Bronchial epithelial cell (primary cell): ENCODE data around the gene MMP21. TPM values are rescaled to one million over a fixed set of nuclear protein-coding genes. Genes with fewer than 3 reads are reported as not detected.
A peak's percentile ranks its signal among the peaks of the same experiment; 100 is the strongest.

Source experiments
- DNase-seq: peaks from one replicate; pipeline ENCODE4 v3.0.0-alpha.2; 2010; ENCODE audit warnings: low read depth
- FAIRE-seq: peaks from 2 replicates; lab custom pipeline; 2011; peaks lifted over from hg19 to GRCh38; lab: Jason Lieb, UNC
- H3K27me3 ChIP-seq: 2 replicates; pipeline ENCODE4 v1.5.1; 2011; ENCODE audit warnings: low read length; ENCODE audit not compliant: control insufficient read depth, insufficient read depth
- H3K36me3 ChIP-seq: 2 replicates; pipeline ENCODE4 v1.5.1; 2011; ENCODE audit warnings: low read length; ENCODE audit not compliant: control insufficient read depth, insufficient read depth
- H3K4me3 ChIP-seq: 2 replicates; pipeline ENCODE4 v1.5.1; 2011; ENCODE audit warnings: mild to moderate bottlenecking, low read depth, low read length, control low read depth
- total RNA-seq: library from RNA; depleted of rRNA; stranded (reverse); fragments of >200 nt; gene quantifications from 2 replicates; pipeline ENCODE4 v1.2.1, GENCODE V29; 2014
- TF ChIP-seq, protein P1 (sequence below): IDR thresholded peaks from 2 replicates; pipeline ENCODE4 v1.5.1; 2011; ENCODE audit warnings: mild to moderate bottlenecking, moderate library complexity, low read length, control low read depth, inconsistent platforms; ENCODE audit not compliant: insufficient read depth, severe bottlenecking

Gene MMP21
- total RNA-seq, 1 donor from 2014 or later = not detected

DNA sequence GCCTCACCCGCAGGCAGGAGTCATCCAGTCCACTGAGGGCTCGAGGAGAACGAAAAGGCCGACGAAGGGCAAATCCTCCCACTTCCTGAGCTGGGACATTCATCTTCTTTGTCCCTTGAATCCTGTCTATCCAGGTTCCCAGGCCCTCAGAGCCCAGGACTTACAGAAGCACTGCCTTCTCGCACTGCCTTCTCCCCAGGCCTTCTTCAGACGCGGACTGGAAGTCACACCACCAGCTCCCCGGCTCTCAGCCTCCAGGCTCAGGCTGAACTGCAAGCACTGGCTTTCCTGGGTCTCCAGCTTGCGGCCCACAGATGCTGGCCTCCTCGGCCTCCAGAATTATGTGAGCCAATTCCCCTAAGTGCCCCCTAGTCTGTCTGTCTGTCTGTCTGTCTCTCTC is 6.4 kb upstream of the MMP21 start:
- Histone ChIP-seq H3K36me3 (no peaks in the 10 kb centered on the region), H3K4me3 (no peak overlapping the region), H3K27me3 (no peaks in the 10 kb centered on the region)
- TF ChIP-seq, protein P1, sequence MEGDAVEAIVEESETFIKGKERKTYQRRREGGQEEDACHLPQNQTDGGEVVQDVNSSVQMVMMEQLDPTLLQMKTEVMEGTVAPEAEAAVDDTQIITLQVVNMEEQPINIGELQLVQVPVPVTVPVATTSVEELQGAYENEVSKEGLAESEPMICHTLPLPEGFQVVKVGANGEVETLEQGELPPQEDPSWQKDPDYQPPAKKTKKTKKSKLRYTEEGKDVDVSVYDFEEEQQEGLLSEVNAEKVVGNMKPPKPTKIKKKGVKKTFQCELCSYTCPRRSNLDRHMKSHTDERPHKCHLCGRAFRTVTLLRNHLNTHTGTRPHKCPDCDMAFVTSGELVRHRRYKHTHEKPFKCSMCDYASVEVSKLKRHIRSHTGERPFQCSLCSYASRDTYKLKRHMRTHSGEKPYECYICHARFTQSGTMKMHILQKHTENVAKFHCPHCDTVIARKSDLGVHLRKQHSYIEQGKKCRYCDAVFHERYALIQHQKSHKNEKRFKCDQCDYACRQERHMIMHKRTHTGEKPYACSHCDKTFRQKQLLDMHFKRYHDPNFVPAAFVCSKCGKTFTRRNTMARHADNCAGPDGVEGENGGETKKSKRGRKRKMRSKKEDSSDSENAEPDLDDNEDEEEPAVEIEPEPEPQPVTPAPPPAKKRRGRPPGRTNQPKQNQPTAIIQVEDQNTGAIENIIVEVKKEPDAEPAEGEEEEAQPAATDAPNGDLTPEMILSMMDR = no peak
- FAIRE-seq (no peak), DNase-seq (no peak)

DNA sequence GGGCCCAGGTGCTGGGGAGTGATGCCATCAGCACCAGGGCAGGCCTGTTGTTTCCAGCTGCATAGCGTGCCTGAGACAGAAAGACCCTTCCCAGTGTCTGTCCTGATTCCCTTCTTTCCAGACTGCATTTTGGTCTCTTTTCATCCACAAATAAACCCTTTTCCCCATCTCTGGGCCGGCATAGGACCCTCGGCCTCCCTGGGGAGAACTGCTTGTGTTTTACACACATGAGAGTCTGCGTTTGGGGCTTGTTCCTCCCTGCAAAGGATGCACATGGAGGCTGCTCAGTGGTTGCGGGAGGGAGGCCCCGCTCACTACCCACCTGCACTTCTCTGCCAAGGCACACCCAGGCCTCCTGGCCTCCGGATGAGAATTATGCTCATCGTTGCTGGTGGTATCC is 5.8 kb upstream of the MMP21 start:
- Histone ChIP-seq H3K27me3 (no peaks in the 10 kb centered on the region), H3K36me3 (no peaks in the 10 kb centered on the region), H3K4me3 (no peak overlapping the region)
- TF ChIP-seq, protein P1 = no peak
- FAIRE-seq = no peak
- DNase-seq = no peak

DNA sequence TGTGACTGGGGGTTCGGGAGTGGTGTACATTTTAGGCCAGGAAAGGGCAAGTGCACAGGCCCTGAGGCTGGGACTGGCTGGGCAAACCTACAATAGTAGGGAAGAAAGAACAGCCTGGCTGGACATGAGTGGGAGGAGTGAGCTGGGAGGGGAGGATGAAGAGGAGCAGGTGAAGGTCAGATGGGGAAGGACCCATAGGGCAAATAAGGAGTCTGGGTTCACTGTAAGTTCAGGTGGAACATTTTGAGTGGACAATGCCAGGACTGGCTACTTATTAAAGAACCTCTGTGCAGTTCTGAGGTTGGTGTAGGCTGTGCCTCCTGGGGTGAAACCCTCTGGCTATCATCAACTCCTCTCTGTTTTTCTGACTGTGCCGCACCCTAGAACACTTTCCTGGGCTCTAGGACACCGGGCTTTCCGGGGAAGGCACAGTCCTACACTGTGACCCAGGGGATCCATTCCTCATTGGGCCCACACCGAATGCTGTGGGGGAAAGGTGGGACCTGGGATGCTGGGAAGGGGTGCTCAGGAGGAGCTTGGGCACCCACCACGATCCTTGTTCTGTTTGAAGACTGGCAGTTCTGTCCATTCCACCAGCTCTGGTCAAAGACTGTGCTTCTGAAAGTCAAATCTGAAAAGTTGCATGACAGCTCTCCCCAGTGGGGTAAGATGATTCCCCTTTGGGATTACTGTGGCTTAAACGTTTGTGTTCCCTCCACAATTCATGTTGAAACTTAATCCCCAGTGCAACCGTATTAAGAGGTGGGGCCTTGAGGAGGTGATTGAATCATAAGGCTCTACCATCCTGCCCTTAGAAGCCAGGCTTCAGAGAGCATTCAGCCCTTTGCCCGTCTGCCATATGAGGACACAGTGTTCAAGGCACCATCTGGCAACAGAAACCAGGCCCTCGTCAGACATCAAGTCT is 4.0 kb upstream of the MMP21 start:
- no peaks in the 10 kb centered on the region for H3K36me3 ChIP-seq
- no peaks in the 10 kb centered on the region for H3K27me3 ChIP-seq
- TF ChIP-seq, protein P1 = no peak
- DNase-seq = no peak
- FAIRE-seq = peak; percentile 92
- H3K4me3 ChIP-seq = no peak overlapping the region

DNA sequence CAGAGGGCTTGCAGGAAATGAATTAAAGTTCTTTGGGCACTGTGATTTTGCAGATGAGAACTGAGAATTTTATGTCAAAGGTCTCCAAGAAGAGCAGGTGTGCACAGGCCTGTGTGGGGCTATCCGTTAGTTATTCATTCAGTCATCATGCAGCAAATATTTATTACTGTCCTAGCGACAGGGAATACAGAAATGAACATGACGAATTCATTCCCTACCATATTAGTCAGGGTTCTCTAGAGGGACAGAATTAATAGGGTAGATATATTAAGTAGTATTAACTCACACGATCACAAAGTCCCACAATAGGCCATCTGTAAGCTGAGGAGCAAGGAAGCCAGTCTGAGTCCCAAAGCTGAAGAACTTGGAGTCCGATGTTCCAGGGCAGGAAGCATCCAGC is 2.9 kb upstream of the MMP21 start:
- DNase-seq = peak; percentile 6
- TF ChIP-seq, protein P1 = no peak
- Histone ChIP-seq H3K36me3 (no peaks in the 10 kb centered on the region), H3K27me3 (no peaks in the 10 kb centered on the region), H3K4me3 (no peak overlapping the region)
- FAIRE-seq = no peak

DNA sequence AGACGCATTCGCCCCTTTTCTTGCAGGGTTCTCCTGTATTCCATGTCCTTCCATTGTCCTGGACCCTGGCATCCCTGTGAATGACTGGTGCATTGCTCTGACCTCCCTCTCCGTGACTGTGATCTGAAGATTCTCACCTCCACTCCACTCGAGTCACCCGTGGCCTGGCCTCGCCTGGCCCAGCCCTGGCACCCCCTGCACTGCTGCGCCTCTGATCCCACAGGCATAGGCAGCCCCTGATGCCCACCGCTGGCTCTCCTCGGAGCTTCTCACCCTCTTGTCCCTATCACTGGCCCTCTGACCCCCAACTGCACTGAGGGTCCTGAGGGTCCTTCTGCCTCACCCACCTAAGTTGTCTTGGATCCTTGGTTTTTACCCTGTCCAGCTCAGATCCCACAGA is 2.2 kb upstream of the MMP21 start:
- TF ChIP-seq, protein P1 = no peak
- Histone ChIP-seq H3K36me3 (no peaks in the 10 kb centered on the region), H3K27me3 (no peaks in the 10 kb centered on the region), H3K4me3 (no peak overlapping the region)
- DNase-seq (no peak), FAIRE-seq (no peak)
